HG03575 (cell line): Measurements from ENCODE around the gene IRF3.

ENCODE experiments used
- ATAC-seq: cut with Tn5 transposase; IDR thresholded peaks from one replicate; pipeline ENCODE4 v1.9.1; 2021; ENCODE audit not compliant: unreplicated experiment, insufficient number of reproducible peaks, low FRiP score; ENCODE audit errors: extremely low read depth

The IRF3 gene

GRCh38 chr19:49676136-49676783, 10.6 kb upstream of the IRF3 start:
- peak; percentile 19 for ATAC-seq

GRCh38 chr19:49672131-49672919, 6.7 kb upstream of the IRF3 start:
- ATAC-seq: no peak

- ATAC-seq: no peak
These were observed 3.9 kb upstream of the IRF3 start for GRCh38 chr19:49669516-49669915.

DNA sequence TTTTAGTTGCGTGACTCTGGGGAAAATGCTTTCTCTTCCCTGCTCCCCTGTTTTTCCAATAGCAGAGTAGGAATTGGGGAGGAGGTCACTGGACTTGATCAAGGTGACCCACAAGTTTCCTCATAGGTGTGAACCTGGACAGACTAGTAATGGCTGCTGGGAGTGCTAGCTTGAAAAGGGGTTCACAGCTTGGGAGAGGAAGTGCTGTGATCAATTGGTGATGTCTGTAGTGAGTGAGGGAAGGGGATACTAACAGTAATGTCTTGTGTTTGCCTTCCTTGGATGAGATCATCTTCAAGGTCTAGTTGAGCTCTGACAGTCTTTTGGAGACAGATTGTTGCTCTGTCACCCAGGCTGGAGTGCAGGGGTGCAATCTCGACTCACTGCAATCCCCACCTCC, 1.8 kb upstream of the IRF3 start:
- no peak for ATAC-seq

DNA sequence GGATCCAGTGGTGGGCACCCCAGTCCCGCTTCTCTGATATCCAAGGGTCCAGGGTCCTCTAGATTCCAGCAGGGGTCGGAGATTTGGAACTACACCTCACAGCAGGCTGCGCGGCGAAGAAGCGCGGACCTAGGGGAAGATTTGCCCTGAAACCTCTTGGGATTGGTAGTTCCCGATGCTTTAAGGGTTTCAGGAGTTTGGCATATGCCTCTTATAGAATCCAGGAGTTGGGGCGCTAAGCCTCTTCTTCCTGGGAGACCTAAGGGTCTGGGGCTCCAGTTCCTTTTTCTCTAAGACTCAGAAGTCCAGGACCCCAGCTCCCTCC, 425 bp upstream of the IRF3 start:
- ATAC-seq: no peak

DNA sequence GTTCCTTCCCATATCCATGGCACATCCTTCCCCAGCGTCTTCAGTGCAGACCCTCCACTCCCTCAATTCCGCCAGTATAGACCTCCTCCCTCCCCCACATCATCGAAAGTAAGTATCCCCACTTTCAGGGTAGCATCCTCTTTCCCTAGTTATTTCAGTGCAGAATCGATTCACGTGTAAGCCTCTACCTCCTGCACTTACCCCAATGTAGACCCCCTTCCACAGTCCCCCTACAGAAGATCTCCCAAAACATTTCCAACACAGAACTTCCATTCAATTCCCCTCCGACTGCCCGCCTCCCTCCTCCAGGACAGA, 664 bp downstream of the IRF3 start:
- ATAC-seq: no peak

- no peak for ATAC-seq
These were observed 1.3 kb downstream of the IRF3 start for GRCh38 chr19:49664171-49665035.

- ATAC-seq: no peak
These were observed 2.4 kb downstream of the IRF3 start for GRCh38 chr19:49663224-49663623.

GRCh38 chr19:49662011-49662410, 3.6 kb downstream of the IRF3 start:
- no peak for ATAC-seq

DNA sequence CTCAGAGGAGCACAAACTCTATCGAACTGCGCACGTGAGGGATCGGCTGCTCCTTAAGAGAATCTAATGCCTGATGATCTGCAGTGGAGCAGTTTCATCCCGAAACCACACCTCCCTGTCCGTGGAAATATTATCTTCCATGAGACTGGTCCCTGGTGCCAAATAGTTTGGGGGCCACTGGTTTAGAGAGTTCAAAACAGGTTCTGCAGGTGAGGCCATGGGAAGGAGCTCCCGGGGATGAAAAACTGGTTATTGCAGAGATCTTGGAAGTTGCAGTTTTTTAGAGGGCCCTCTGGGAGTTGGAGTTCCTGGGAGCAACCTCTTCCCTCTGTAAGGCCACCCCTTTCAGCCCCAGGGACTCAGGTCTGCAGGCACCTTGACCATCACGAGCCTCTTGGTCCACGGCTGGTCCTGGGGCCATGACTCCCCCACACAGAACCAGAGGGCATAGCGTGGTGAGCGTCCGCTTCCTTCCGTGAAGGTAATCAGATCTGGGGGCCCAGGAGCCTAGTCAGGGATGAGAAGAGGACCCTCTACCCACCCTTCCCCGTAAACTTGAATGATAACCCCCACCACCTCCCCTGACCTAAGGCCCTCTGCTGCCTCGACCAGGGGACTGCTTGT, 5.2 kb downstream of the IRF3 start:
- no peak for ATAC-seq

- no peak for ATAC-seq
These were observed 6.9 kb downstream of the IRF3 start for GRCh38 chr19:49658566-49659442.

GRCh38 chr19:49658139-49658517, 7.5 kb downstream of the IRF3 start:
- no peak for ATAC-seq

- ATAC-seq: no peak
These were observed 8.0 kb downstream of the IRF3 start for GRCh38 chr19:49657493-49658138.

- no peak for ATAC-seq
These were observed 9.1 kb downstream of the IRF3 start for GRCh38 chr19:49656456-49657109.

- ATAC-seq: no peak
These were observed 9.8 kb downstream of the IRF3 start for GRCh38 chr19:49655570-49656455.

- ATAC-seq: no peak
These were observed 11.1 kb downstream of the IRF3 start for GRCh38 chr19:49654581-49654980.

DNA sequence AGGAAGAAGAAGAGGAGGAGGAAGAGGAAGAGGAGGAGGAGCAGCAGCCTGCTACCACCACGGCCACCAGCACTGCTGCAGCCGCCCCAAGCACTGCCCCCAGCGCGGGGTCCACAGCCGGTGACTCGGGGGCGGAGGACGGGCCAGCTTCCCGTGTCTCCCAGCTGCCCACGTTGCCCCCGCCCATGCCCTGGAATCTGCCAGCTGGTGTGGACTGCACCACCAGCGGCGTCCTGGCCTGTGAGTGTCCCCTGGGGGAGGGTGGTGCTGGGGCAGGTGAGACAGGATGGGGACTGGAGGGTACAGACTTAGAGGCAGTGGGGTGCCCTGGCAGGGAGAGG, 12.2 kb downstream of the IRF3 start:
- ATAC-seq: no peak
